ENCODE results near the gene IFI16.
A peak's percentile ranks its signal among the peaks of the same experiment; 100 is the strongest.
"Not testable (repeated sequence)": the region's sequence is repeated elsewhere in the genome, so short reads cannot be mapped to it uniquely, and the experiment has no call there.

The IFI16 gene

GRCh38 chr1:159067699-159068621 is 58.3 kb downstream of the IFI16 start:
- DNase-seq, result no peak

DNA sequence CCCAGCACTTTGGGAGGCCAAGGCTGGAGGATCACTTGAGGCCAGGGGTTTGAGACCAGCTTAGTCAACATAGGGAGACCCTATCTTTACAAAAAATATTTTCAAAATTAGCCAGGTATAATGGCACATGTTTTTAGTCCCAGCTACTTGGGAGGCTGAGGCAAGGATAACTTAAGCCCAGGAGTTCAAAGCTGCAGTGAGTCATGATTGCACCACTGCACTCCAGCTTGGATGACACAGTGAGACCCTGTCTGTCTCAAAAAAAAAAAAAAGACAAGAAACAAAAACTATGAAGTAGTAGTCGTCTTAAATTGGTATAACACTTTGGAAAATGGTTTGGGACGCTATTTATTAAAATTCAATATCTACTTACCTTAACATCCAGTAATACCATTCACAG is 59.2 kb downstream of the IFI16 start:
- no peak for DNase-seq

DNA sequence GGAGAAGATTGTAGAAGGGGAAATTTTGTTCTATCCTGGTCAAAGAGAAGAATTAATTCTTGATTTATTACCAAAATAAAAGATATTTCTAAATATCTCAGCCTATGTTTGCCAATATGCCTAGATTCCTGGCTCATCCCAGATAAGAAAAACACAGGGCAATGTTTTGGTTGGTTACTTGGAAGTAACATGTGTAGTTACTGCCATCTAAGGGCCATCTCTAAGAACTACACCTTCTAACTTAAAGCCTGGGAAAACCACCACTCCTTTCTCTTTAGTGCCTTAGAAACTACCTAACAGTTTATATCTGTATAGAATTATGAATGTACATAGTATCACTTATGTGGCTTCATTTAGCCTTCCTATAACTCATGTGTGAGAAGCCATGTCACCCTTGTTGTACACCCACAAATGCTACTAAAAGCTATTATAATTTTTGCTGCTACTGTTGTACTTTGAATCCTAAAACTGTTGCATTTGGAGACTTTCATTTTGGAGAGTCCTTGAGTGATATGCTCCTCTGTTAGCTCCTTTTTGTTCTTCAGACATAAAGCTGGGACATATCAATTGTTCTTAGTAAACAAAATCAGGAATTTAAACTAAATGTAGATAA is 62.4 kb downstream of the IFI16 start:
- peak; percentile 34 for DNase-seq

DNA sequence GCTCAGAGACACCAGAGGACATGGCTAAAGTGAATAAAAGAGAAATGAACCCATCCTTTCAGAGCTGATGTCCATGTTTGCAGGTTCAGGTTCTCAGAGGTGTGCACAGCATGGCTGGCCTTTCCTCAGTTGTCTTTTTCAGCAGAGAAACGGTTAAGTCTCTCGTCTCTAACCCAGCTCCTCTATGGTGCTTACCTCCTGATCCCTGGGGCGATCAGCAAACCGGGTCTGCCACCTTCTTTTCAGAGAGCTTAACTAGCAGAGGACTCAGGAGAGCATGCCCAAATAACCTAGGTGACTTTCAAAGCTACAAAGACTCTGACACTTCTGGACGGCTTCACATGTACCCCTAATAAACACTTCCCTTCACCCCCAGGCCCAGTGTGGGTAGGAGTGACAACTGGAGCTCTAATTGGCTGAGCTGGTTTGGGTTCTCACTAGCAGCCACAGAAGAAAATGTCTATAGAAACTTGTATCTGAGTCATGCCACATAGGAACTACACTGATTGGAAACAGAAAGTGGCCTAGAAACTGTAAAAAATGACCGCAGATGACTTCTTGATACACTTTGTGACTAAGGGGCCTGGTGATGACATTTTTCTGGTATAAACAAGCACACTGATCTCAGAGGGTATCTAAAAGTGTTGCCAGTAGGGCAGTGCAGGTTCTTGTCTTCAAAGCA is 66.9 kb downstream of the IFI16 start, which contains the start of gene AIM2:
AIM2 (minus strand) TSS at position 329 of the 682 bp plus-strand sequence. CDS start 3,267 bp downstream, outside the sequence.
- no peak for DNase-seq

GRCh38 chr1:159077120-159077961 is 67.6 kb downstream of the IFI16 start:
- no peak for DNase-seq

GRCh38 chr1:159079525-159079924 is 69.8 kb downstream of the IFI16 start:
- no peak for DNase-seq

GRCh38 chr1:159081626-159082025 is 71.9 kb downstream of the IFI16 start:
- no peak for DNase-seq

GRCh38 chr1:159083013-159083412 is 73.3 kb downstream of the IFI16 start:
- DNase-seq, result no peak

DNA sequence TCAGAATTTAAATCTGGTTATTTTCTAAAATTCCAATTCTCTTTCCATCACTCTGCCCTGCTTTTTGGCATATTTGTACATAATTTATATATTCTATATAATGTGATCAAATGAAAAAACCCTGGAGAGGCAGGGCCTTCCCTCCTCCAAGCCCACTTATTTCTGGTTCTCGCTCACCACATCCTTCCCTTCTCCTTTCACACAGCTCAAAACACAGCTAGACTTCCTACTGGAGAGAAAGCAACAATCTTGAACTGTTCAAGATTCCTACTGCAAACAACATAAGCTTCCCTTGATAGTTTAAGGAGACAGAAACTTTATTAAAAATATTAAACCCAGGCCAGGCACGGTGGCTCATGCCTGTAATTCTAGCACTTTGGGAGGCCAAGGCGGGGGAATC is 74.4 kb downstream of the IFI16 start:
- no peak for DNase-seq

GRCh38 chr1:159084867-159085266 is 75.2 kb downstream of the IFI16 start:
- DNase-seq, result no peak

- no peak for DNase-seq
These were observed 78.3 kb downstream of the IFI16 start for GRCh38 chr1:159088050-159088449.

DNA sequence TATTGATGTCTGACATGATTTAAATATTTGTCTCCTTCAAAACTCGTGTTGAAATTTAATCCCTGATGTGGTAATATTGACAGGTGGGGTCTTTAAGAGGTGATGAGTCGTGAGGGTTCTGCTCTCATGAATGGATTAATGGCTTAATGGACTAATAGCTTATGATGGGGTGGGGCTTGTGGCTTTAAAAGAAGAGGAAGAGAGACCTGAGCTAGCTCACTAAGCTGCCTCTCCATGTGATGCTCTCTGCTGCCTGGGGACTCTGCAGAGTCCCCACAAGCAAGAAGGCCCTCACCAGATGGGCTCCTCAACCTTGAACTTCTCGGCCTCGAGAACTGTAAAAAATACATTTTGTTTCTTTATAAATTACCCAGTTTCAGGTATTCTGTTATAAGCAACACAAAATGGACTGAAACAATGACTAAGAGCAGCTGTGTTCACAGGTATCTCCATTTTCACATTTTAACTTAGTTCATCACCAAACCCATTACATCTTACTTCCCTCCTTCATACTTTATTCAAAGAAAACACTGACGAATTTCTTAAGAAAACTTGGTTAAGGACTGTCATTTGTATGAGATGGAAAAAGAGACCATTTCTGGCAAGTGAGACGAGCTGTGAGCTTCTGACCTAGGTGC is 79.0 kb downstream of the IFI16 start:
- no peak for DNase-seq

- DNase-seq, result no peak
These were observed 79.6 kb downstream of the IFI16 start for GRCh38 chr1:159089184-159089791.

DNA sequence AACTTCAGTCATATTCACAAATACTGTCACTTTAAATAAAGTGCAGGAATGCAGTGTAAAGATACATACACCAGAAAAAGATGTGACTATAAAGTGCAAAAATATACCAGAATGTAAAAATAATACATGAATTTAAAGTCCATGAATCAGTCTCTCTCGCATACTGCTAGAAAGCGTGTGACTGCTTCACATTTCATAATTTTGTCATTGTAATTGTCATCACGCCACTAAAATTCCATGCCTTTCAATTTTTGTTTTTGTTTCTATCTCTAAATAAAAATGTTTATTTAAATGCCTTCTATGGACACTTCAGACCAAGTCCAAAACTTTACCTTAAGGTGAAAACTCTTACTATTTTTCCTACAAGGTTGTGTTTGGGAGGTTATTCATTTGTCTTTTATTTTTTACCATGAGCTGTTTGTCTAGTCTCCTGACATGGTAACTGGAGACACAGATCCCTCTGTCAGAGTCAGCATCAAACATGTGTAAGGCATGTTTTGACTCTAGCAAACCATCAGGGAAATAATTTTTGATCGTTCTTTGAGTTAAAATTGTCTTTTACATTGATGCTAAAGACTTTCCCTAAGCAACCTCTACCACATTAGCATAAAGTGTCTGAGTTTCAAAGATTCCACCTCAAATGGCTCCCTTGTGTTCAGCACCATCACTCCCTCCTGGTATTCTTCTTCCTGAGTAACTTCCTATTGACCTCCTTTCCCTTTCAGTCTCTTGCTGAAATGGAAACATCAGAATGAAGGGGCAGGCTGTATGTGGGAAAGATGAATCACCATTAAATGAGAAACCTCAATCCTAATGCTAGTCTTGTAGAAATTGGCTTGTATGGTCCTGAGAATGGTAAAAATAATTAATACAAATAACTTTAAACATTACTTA is 80.8 kb downstream of the IFI16 start:
- no peak for DNase-seq

GRCh38 chr1:159091180-159091560 is 81.5 kb downstream of the IFI16 start:
- no peak for DNase-seq

- no peak for DNase-seq
These were observed 81.9 kb downstream of the IFI16 start for GRCh38 chr1:159091607-159092031.

GRCh38 chr1:159092036-159092760 is 82.5 kb downstream of the IFI16 start:
- DNase-seq, result no peak

GRCh38 chr1:159098596-159098995 is 88.9 kb downstream of the IFI16 start:
- DNase-seq, result no peak

DNA sequence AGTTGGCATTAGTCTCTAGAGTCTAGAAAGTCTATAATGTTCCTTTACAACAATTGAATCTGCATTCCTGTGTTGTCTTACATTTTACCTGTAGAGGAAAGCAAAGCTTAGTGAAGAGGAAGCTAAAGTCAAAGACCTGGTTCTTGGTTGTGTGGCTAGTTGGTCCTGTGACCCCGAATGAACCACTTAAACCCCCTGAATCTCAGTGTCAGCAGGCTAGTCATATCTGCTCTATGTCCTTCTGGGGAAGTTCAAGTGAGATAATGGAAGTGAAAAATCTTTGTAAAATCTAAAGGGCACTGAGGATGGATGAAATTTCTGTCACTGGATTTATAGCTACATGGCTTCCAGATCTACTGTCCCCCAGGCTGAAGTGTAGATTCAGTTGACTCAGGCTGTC is 90.9 kb downstream of the IFI16 start:
- no peak for DNase-seq

- DNase-seq, result not testable (repeated sequence)
These were observed 93.3 kb downstream of the IFI16 start for GRCh38 chr1:159103021-159103420.

Data from DMS79 treated with DMSO at 0.1 percent for 48 hours (cell line).